GM21576 (cell line): ENCODE results near the gene EMC6.

Experiments used
- ATAC-seq: cut with Tn5 transposase; IDR thresholded peaks from one replicate; pipeline ENCODE4 v1.9.1; 2021; ENCODE audit warnings: mild to moderate bottlenecking, moderate library complexity; ENCODE audit not compliant: unreplicated experiment

The EMC6 gene

DNA sequence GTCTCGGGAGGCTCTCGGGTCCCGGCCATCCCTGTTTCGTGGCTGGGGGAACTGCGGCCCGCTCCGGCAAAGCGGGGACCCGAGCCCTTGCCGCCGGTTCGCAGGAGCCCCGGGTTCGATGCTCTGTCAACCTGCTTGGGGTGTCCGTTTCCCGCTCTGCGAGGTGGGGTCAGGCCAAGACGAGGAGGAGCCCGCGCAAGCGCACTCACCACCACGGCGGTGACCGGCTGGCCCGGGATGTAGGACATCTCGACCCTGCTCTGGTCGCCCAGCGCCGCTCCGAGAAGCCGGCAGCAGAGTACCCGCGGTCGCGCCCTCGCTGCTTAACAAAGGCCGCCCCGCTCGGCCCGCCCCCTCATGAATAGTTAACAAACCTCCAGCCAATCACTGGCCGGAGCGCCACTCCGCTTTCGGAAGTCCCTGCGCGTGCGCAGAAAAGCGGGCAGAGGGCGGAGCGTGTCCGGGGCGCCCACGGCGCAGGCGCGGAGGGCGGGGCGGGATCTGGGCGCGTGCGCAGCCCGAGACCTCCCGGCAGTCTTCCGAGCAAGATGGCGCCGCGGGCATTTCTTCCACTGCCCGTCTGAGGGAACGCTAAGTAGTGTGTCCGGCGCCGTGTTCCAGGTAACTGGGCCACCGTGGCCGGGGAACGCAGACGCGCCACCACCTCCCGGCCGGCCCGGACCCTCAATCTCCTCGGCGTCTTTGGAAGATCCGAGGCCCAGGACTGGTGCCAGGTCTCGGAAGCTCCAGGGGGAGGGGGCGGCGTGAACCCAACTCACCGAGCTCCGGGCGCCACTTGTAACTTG, at the start of gene EMC6, which contains the start of gene TAX1BP3:
Gene EMC6 (plus strand): TSS at position 534 of the 806 bp plus-strand sequence. CDS start 335 bp downstream, outside the sequence.
Gene TAX1BP3 (minus strand): TSS at position 300 of the 806 bp plus-strand sequence. CDS start 52 bp downstream, at position 248.
- ATAC-seq = peak; percentile 83

DNA sequence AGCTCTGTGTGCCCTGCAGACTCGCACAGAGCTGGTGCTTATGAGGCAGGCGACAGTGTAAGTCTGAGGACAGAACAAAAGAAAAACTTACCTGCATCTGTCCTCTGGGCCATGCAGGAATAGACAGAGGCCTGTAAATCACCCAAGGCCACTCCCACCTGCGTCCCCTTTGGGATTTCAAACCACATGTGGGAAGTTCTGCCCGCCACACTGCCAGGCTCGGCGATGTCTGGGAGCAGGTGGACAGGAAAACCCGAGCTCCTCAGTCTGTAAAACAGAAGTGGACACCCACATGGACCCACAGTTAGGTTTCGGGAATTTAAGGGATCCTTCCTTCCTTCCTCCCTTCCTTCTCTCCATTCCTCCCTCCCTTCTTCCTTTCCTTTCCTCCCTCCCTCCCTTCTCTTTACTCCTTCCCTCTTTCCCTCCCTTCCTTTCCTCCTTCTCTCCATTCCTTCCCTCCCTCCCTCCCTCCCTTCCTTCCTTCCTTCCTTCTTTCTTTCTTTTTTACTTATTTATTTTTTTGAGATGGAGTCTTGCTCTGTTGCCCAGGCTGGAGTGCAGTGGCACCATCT, 47.4 kb upstream of the EMC6 start:
- ATAC-seq = no peak

DNA sequence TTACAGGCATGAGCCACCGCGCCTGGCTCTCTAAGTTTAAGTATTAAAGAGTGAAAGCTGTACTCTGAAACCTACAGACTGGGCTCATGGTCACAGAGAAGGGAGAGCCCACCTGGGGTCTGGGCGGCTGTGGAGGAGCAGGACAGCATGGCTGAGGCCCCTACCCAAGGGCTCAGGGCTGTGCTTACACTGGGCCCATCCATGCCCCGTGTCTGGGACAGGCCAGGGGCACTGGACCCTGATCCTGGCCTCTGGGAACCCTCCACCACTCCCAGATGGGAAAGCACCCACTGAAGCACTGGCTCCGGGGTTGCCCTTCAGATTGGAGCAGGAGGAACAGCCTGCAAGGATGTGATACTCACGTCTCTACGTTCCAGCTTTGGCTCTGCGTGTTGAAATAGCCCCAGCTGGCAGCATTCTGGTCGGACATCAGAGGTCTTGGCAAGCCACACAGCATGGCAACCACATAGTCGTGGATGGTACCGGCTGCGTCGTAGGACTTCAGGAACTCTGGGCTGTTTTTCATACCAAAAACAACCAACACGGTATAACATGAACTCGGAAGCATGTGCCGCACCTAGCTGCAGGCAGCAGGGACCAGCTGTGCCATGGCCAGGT, 45.5 kb upstream of the EMC6 start:
- no peak for ATAC-seq

DNA sequence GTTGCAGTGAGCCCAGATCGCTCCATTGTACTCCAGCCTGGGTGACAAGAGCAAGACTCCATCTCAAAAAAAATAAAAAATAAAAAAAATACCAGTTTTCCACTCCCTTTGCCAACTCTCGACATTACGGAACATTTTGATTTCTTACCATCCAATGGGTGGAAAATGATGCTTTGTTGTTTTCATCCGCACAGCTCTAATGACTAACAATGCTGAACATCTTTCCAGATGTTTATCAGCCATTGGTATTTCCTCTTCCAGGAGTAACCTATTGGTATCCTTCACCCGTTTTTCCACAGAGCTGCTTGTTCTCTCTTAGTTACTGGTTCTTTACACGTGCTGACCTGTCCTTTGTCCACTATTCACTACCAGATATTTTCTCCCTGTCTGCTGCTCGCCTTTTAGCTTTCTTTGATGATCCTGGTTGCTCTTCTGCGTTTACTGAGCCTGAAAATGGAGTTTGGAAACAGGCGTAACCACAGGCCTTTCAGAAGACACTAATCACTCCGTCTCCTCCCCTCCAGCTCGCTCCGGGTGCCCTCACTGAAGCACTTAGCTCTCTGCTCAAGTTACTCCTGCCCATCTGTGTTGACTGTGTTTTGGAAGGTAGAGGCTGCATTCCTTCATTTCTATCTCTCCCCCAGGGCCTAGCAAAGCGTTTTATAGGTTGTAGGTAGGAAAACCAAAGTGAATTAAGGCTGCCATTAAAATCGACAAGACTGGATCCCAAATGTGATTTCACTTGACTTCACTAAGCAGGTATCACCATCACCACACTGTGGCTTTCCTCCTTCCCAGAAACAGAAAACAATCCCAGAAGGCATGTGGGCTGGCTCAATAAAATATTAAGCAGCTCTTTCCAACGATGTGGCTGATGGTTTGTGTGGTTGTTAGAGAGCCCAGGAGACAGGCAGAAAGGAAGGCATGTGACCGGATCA, 41.5 kb upstream of the EMC6 start:
- no peak for ATAC-seq

DNA sequence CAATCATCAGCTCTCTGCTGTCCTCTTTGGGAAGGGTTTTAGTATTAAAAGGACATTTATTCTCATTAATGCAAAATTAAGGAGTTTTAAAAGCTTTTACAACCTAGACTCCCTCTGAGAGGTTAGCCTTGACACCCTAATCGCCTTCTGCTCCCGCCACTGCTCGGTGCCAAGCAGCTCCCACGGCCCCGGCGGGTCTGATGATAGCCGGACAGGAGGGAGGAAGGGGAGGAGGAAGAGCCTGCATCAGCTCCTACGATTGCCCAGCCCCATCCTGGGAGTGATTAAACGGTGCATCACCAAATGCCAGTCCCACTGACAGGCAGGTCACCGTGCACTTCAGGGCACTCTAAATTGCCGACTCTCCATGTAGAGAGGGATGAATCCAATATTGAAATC, 40.8 kb upstream of the EMC6 start:
- no peak for ATAC-seq

DNA sequence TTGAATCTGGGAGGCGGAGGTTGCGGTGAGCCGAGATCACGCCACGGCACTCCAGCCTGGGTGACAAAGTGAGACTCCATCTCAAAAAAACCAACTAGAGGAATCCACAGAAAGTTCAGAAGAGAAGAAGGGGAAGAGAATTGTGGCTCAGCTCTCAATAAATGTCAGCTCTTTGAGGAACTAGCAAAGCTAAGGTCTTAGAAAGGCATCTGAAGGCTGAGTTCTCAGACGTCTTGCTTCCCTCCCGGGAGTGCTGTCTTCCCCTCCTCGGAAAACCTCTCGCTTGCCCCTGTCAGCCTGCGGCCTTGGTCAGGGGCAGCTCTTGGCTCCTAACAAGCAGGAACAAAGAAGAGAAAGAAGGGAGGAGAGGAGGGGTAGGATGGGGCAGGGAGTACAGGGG, 37.8 kb upstream of the EMC6 start:
- no peak for ATAC-seq

DNA sequence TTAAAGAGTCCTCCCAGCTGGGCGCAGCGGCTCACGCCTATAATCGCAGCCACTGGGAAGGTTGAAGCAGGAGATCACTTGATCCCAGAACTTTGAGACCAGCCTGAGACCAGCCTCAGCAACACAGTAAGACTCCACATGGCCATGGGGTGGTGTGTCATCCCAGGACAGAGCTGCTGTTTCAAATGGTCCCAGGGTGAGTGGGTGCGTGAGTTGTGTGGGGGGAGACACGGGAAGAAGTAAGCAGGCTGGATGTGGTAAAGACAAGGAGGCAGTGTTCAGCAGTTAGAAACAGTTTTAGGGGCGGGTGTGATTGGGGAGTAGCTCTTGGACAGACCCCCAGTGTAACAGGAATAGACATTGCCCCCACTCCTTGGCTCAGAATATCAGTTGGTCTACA, 36.3 kb upstream of the EMC6 start:
- no peak for ATAC-seq

DNA sequence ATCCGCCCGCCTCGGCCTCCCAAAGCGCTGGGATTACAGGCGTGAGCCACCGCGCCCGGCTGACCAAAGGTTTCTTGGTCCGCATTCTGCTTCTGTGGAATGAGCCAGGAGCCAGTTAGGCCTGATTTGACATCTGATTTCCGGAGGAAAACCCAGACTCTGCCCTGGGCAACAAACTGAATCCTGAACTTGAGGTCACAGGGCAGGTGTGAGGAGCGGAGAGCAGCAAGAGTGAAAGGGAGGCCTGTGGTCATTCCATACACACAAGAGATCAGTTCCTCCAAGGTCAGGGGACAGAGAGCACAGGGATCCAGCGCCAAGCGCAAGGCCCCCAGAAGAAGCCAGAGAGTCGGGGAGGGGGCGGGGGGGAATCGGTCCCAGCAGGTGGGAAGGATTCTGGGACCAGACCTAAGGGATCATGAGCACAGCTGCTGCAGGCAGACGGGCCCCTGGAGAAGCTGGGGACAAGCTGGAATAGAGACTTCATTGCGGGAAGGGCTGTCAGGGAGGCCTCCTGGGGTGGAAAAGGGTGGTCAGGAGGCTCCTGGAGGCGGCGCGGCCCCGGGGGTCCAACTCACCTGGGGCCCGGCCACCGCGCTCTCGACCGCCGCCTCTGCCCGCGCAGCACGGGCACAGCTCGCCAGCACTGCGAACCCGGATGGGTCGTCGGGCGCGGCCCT, 33.0 kb upstream of the EMC6 start:
- peak; percentile 5 for ATAC-seq

DNA sequence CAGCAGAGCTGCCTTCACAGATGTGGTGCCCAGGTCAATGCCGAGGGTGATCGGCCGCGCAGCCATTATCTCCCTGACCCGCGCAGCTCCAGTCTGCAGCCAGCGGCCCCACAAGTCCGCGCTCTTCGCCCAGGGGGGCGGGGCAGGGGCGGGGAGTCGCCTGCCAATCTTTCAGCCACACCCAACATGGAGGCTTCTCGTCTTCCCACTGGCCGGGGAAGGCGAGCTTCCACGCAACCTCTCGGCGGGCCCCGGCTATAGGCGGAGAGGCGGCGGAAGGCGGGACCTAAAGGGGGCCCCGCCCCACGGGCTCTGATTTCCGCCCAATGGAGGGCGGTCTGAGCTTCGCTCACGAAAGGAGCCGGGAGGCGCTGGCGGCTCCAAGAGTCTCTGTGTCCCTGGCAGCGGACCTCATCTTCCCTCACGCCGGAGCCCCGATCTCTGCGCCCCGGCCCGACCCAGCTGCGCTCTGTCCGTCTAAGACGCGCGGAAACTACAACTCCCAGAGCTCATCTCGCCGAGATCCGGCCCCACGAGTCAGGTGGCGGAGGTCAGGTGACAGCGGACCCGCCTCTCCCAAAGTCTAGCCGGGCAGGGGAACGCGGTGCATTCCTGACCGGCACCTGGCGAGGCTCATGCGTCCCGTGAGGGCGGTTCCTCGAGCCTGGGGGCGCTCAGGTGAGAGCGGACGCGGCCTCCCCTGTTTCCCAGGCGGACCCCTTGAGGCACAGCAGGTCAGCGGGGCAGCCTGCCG, 32.3 kb upstream of the EMC6 start, which contains the start of the genes CTNS and SHPK:
Gene CTNS (plus strand): TSS at position 607 of the 754 bp plus-strand sequence. CDS start 3,447 bp downstream, outside the sequence.
Gene SHPK (minus strand): TSS at position 97 of the 754 bp plus-strand sequence. CDS start 31 bp downstream, at position 66.
- ATAC-seq = peak; percentile 90

DNA sequence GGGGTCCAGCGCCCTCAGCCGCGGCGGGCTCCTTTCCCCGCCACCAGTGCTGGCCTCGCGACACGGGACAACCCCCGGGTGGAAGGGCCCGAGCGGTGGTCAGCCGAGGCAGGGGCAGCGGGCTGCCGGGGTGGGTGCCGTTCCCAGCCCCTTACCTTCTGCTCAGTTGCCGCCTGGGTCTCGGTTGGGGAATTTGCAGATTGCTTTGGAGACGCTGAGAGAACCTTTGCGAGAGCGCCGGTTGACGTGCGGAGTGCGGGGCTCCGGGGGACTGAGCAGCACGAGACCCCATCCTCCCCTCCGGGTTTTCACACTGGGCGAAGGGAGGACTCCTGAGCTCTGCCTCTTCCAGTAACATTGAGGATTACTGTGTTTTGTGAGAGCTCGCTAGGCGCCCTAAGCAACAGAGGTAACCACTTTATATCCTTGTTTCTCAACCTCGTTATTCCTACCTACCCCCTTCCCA, 31.7 kb upstream of the EMC6 start:
- ATAC-seq = peak; percentile 16

DNA sequence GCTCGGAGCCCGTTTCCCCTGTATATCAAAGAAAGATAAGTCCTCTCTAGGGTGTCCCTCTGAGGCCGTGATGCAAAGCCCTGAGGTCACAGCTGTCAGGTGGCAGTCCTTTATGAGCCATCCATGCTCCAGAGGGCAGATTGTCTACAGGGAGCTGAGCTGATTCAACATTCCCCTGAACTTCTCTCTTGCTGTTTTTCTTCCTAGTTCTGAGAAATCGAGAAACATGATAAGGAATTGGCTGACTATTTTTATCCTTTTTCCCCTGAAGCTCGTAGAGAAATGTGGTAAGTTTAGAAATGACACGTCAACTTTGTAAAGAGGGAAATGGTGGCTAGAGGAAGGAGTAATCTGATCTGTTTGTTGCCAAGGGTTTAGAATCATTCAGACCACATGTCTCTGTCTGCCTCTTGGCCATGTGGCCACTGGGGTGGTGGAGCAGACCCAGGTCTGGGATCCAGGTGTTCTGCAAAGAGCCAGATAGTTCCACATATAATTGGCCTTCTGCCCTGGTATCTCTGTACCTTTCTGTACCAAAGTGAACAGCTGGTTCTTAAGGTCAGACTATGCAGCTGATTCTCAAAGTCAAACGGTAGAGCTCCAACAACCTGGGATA, 28.5 kb upstream of the EMC6 start:
- ATAC-seq = no peak

DNA sequence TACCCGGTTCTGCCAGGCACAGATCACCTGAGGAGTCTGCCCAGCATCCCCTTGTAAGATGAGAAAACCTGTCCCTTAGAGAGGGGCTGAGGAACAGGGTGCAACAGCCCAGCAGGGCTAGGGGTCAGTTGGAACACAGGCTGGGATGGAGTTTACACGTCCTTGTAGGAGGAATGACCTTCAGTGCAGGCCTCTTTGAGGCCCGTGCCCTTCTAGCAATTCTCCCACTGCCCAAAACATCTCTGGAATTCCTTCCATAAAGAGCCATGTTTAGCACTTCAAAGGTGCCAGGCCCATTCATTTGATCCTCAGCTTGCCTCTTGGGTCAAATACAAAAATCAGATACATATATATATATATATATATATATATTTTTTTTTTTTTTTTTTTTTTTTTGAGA, 27.6 kb upstream of the EMC6 start:
- ATAC-seq = no peak

DNA sequence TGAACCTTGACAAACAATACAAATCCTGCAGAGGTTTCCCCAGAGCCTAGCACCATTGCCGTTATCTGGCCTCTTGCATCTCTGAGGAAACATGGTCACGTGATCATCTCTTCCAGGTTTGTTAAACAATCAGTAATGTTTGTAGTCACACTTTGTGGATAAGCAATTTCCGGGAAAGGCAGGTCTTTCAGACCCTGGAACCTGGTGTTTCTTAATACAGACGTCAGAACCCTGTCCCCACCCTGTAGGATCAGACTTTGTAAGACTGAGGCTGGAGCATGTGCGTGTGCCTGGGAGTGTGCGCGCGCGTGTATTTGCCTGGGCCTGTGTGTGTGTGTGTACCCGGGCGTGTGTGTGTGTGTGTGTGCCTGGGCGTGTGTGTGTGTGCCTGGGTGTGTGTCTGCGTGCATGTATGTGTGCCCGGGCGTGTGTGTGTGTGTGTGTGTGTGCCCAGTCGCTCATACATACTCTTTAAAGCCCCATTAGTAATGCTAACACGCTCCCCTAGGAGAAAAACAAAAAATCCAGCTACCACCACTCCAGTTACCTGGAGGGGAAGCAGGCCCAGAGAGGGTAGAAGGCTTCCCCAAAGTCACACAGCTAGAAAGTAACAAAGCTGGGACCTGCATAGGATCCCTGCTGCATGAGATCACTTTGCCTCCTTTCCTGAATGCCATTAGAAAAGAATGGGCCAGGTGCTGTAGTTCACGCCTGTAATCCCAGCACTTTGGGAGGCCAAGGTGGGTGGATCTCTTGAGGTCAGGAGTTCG, 26.7 kb upstream of the EMC6 start:
- ATAC-seq = no peak

DNA sequence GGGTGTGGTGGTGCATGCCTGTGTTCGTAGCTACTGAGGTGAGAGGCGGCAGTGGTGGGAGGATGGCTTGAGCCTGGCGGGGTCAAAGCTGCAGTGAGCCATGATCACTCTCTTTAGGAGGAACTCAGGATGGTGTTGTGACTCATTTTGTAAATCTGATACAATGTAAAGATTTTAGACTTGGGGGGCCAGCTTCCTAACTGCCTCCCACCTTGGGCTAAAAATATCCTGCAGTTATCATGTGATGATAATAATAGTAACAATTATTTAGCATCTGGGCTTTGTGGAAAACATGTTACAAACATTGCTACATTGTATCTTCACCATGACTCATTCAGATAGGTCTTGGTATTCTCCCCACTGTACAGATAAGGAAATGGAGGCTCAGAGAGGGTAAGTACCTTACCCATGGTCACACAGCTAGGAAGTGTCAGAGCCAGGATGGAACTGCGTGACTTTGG, 24.7 kb upstream of the EMC6 start:
- ATAC-seq = no peak

DNA sequence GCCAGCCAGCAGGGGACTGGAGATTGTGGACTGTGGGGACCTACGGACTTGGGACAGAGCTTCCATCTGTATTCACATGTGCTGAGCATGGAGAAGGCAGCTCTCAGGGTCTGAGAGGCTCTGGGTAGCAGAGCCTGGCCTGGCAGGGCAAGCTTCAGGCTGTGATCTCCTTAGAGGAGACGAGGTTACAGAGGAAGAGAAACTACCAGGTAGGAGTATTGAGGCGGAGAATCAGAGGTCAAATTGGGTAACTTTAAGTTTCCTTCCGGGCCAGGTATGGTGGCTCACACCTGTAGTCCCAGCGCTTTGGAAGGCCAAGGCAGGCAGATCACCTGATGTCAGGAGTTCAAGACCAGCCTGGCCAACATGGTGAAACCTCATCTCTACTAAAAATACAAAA, 23.3 kb upstream of the EMC6 start:
- ATAC-seq = no peak

DNA sequence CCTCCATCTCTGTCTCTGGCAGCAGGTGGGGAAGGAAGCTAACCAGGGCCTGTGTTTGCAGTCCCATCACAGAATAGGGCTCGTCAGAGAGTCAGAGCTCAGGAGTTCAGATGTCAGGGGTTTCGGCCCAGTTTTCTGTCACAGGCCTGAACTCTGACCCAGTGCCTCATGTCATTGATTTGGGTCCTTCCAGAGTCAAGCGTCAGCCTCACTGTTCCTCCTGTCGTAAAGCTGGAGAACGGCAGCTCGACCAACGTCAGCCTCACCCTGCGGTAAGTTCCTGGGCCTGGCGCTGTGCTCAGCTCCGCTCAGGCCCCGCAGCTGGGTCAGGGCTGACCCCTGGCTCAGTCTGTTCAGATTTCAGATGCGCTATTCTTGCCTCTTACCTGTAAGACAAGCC, 21.4 kb upstream of the EMC6 start:
- ATAC-seq = no peak

DNA sequence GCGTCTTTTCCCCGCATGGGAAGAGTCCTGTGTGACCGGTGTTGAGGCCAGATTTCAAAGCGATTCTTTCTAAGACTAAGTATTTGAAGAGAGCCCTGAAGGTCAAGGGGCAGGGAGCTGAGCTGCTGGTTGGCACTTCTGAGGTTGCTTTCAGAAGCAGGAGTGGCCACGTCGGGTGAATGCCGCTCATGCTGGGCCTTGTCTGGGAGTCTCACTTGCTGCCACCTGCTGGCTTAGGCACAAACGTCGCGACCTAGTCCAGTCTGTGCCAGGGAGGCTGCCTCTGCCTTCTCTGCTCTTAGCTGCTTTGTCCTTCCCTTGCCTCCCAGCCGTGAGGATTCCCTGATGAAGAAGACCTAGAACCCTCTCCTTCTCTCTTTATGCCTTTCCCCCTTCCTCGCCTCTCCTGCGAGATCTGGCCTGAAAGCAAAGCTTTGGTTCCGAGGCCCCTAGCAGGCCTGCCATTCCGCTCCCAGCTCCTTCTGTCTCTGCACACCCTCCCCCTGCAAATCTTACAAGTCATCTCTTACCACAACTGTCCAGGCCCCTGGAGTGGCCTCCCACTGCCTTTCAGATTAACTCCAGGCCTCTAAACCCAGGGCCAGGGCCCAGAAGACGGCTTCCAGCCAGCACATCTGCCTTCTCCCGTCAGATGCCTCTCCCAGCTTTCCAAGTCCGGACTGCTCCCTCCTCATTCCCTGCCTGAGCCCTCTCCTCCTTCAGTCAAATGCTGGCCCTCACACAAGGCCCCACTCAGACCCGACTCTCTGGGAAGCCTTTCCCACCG, 20.6 kb upstream of the EMC6 start:
- no peak for ATAC-seq
